Panc1 (cell line): ENCODE results near the gene LYPLA2. TPM values are rescaled to one million over a fixed set of nuclear protein-coding genes. Genes with fewer than 3 reads are reported as not detected.

Source experiments
- ATAC-seq: fragments of 200-7000 bp; cut with Tn5 transposase; 2 replicates; pipeline ENCODE4 v1.9.1; 2020; ENCODE audit warnings: mild to moderate bottlenecking, moderate library complexity
- BruUV-seq: library from RNA; stranded (reverse); fragments of 400-500 nt; replicated peaks from 2 replicates; lab custom pipeline; 2021; lab: Mats Ljungman, UMichigan
- CTCF ChIA-PET: fragments of 300-600 bp; sonication (Branson Sonifier 250); formaldehyde crosslinking; loops from one replicate; lab custom pipeline; 2022; ENCODE audit warnings: antibody characterized with exemption; lab: Charles Lee
- POLR2A ChIA-PET: fragments of 300-600 bp; sonication (Branson Sonifier 250); formaldehyde crosslinking; loops from one replicate; lab custom pipeline; 2022; ENCODE audit warnings: antibody characterized with exemption; lab: Charles Lee
- DNase-seq: peaks from one replicate; pipeline ENCODE4 v3.0.0-alpha.2; 2010; ENCODE audit warnings: low read depth, low spot score
- H3K27ac ChIP-seq: 2 replicates; pipeline ENCODE4 v1.5.1; 2011; ENCODE audit warnings: mild to moderate bottlenecking, low read length, inconsistent platforms
- H3K27me3 ChIP-seq: fragments of 200-500 bp; sonication (Bioruptor generic); 2 replicates; pipeline ENCODE4 v1.6.0; 2014; ENCODE audit warnings: low read length, inconsistent platforms; ENCODE audit not compliant: control insufficient read depth, insufficient read depth
- H3K36me3 ChIP-seq: fragments of 200-500 bp; sonication (Bioruptor generic); 2 replicates; pipeline ENCODE4 v1.5.1; 2014; ENCODE audit warnings: inconsistent platforms, mild to moderate bottlenecking, low read length, moderate library complexity; ENCODE audit not compliant: control insufficient read depth, insufficient read depth
- H3K4me1 ChIP-seq: 2 replicates; pipeline ENCODE4 v1.5.1; 2011; ENCODE audit warnings: inconsistent platforms, mild to moderate bottlenecking, low read length, moderate library complexity; ENCODE audit not compliant: control insufficient read depth, insufficient read depth
- H3K4me3 ChIP-seq, 2 experiments: 2 replicates each; pipeline ENCODE4 v1.5.1; 2011 to 2012; ENCODE audit warnings: low read depth in 2 of 2, low read length in 2 of 2, mild to moderate bottlenecking in 2 of 2, inconsistent platforms in 1 of 2, moderate library complexity in 1 of 2
- H3K9me3 ChIP-seq: fragments of 200-500 bp; sonication (Bioruptor generic); 2 replicates; pipeline ENCODE4 v1.5.1; 2014; ENCODE audit warnings: low read depth, mild to moderate bottlenecking, inconsistent platforms, low read length, moderate library complexity; ENCODE audit not compliant: control insufficient read depth, insufficient read depth
- POLR2AphosphoS5 ChIP-seq: IDR thresholded peaks from 2 replicates; pipeline ENCODE4 v1.6.1; 2012; ENCODE audit warnings: mild to moderate bottlenecking, low read depth, low read length, moderate library complexity
- SIN3A ChIP-seq: IDR thresholded peaks from 2 replicates; pipeline ENCODE4 v1.6.1; 2012; ENCODE audit warnings: low read depth, mild to moderate bottlenecking, low read length, moderate library complexity, borderline replicate concordance; ENCODE audit not compliant: insufficient read depth
- TCF7L2 ChIP-seq: IDR thresholded peaks from 2 replicates; pipeline ENCODE4 v1.6.1; 2011; ENCODE audit warnings: mild to moderate bottlenecking, low read depth, low read length, inconsistent platforms
- in situ Hi-C: cut with HindIII; loops from 2 replicates; pipeline ENCODE4 v1.10.0; 2016; ENCODE audit warnings: low sequenced_read_pairs, low pct_unique_long_range_greater_than_20kb
- intact Hi-C: fragments of 100-400 bp; cut with micrococcal nuclease; formaldehyde crosslinking; loops from one replicate; pipeline ENCODE4 v1.10.0; 2022; ENCODE audit not compliant: unreplicated experiment
- total RNA-seq: library from RNA; stranded (reverse); gene quantifications from one replicate; pipeline ENCODE4 v1.2.1, GENCODE V29; 2021; ENCODE audit not compliant: unreplicated experiment
- TF ChIP-seq, protein P1 (sequence below): fragments of 450-650 bp; IDR thresholded peaks from 2 replicates; pipeline ENCODE4 v1.5.1; 2017; ENCODE audit warnings: mild to moderate bottlenecking
- TF ChIP-seq, protein P2 (sequence below), 2 experiments: IDR thresholded peaks; 2 replicates each; pipeline ENCODE4 v1.6.1; 2011 to 2012; ENCODE audit warnings: low read depth in 2 of 2, control low read depth in 1 of 2, low read length in 1 of 2, mild to moderate bottlenecking in 1 of 2, moderate library complexity in 1 of 2; ENCODE audit not compliant: insufficient read depth in 1 of 2

Gene LYPLA2
- total RNA-seq, 1 experiment from 2014 or later, result 82.9 TPM

DNA sequence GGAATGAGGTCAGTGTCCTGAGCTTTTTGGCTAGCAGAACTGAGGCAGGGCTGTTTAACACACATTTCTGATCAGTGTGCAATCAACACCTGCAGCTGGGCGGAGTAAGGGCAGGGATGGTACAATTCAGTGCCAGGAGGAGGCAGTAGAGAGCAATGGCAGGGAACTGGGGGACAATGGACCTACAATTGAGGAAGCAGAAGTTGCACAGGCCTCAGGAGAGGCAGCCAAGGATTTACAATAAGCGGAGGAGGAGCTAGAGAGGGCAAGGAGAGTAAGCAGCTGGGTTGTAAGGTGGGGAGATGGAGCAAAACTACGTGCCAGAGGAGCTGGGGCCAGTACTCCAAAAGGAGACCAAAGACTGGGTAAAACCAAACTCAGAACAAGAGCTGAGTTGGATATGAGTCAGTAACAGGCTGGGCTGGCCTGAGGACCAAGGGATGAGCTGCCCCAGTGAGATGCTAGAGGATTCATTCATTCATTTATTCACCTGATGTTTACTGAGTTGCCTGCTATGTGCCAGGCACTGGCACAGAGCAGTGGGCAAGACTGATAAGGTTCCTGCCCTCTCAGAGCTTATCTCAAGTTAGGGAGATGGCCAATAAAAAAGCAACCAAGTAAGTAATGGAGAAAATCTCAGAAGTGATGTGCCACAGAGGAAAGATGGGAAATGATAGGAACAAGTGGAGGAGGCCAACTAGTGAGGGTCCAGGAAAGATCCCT is 20.0 kb downstream of the LYPLA2 start:
- BruUV-seq, result no TSS peak
- POLR2A ChIA-PET, result interaction anchor here (0.6 kb wide), 1 partner anchor 18 kb away, joined by 4 read pairs; no protein-coding TSS in a partner anchor

DNA sequence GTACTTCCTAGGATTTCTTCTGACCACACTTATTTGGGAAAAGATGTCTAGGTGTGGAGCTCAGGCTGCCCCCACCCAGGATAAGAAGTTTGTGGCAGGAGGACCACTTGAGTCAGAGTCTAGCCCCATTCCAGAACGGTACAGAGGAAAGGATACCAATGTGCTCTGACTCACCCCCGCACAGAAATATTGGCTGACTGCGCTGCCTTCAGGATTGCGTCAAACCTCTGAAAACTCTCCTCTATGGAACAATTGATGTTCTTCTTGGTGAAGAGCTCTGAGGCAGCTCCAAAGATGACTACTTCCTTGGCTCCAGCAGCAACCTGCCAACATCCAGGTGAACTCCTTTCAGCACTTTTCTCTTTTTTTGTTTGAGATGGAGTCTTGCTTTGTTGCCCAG is 23.1 kb downstream of the LYPLA2 start:
- POLR2A ChIA-PET, result no interaction called here
- in situ Hi-C loops, result no loop called here

More for the DNA sequence above, 20.0 kb downstream of the LYPLA2 start:
- no peak for DNase-seq
- H3K36me3 ChIP-seq, result no peaks in the 10 kb centered on the region
- in situ Hi-C loops (no loop called here), intact Hi-C loops (loop anchor here (10.0 kb wide), 1 partner anchor 104 kb away; the partner anchor contains the start of gene CNR2)
- no peak overlapping the region for H3K27ac ChIP-seq
- ATAC-seq, result peak; percentile 60; the same call in 1 of the 2 replicates
- CTCF ChIA-PET, result interaction anchor here (0.7 to 1.5 kb wide), 6 partner anchors 10 to 106 kb away, joined by 4 to 16 read pairs (median 4); no protein-coding TSS in a partner anchor
- no peak overlapping the region for H3K4me3 ChIP-seq
- H3K4me1 ChIP-seq, result no peaks in the 10 kb centered on the region
- TF ChIP-seq, protein P1, sequence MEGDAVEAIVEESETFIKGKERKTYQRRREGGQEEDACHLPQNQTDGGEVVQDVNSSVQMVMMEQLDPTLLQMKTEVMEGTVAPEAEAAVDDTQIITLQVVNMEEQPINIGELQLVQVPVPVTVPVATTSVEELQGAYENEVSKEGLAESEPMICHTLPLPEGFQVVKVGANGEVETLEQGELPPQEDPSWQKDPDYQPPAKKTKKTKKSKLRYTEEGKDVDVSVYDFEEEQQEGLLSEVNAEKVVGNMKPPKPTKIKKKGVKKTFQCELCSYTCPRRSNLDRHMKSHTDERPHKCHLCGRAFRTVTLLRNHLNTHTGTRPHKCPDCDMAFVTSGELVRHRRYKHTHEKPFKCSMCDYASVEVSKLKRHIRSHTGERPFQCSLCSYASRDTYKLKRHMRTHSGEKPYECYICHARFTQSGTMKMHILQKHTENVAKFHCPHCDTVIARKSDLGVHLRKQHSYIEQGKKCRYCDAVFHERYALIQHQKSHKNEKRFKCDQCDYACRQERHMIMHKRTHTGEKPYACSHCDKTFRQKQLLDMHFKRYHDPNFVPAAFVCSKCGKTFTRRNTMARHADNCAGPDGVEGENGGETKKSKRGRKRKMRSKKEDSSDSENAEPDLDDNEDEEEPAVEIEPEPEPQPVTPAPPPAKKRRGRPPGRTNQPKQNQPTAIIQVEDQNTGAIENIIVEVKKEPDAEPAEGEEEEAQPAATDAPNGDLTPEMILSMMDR, result peak; percentile 82
- no peak for TF ChIP-seq POLR2AphosphoS5
- H3K9me3 ChIP-seq, result no peaks in the 10 kb centered on the region
- H3K27me3 ChIP-seq, result no peaks in the 10 kb centered on the region

More for the DNA sequence above, 23.1 kb downstream of the LYPLA2 start:
- Histone ChIP-seq H3K4me3 (no peak overlapping the region), H3K27me3 (no peaks in the 10 kb centered on the region), H3K27ac (no peak overlapping the region), H3K9me3 (no peaks in the 10 kb centered on the region), H3K36me3 (no peaks in the 10 kb centered on the region), H3K4me1 (no peaks in the 10 kb centered on the region)
- ATAC-seq (no peak), DNase-seq (no peak)
- TF ChIP-seq POLR2AphosphoS5 (no peak), SIN3A (no peak), TCF7L2 (no peak)
- TF ChIP-seq, protein P1, result no peak
- TF ChIP-seq, protein P2, sequence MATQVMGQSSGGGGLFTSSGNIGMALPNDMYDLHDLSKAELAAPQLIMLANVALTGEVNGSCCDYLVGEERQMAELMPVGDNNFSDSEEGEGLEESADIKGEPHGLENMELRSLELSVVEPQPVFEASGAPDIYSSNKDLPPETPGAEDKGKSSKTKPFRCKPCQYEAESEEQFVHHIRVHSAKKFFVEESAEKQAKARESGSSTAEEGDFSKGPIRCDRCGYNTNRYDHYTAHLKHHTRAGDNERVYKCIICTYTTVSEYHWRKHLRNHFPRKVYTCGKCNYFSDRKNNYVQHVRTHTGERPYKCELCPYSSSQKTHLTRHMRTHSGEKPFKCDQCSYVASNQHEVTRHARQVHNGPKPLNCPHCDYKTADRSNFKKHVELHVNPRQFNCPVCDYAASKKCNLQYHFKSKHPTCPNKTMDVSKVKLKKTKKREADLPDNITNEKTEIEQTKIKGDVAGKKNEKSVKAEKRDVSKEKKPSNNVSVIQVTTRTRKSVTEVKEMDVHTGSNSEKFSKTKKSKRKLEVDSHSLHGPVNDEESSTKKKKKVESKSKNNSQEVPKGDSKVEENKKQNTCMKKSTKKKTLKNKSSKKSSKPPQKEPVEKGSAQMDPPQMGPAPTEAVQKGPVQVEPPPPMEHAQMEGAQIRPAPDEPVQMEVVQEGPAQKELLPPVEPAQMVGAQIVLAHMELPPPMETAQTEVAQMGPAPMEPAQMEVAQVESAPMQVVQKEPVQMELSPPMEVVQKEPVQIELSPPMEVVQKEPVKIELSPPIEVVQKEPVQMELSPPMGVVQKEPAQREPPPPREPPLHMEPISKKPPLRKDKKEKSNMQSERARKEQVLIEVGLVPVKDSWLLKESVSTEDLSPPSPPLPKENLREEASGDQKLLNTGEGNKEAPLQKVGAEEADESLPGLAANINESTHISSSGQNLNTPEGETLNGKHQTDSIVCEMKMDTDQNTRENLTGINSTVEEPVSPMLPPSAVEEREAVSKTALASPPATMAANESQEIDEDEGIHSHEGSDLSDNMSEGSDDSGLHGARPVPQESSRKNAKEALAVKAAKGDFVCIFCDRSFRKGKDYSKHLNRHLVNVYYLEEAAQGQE (IDR thresholded peaks at IDR 0.05; ENCODE audit: insufficient read depth in 1 of 2, low read depth in 2 of 2, low read length in 1 of 2), result no peak
- CTCF ChIA-PET, result interaction anchor here (1.0 kb wide), 1 partner anchor 9 kb away, joined by 3 read pairs; no protein-coding TSS in a partner anchor
- BruUV-seq, result no TSS peak
- intact Hi-C loops, result loop anchor here (10.0 kb wide), 1 partner anchor 101 kb away; the partner anchor contains the start of gene CNR2
